SK-N-SH (cell line): ENCODE measurements around the gene AKAP9.

Experiments
- EZH2phosphoT487 ChIP-seq: fragments of 200-600 bp; sonication (generic); IDR thresholded peaks from 2 replicates; pipeline ENCODE4 v1.6.1; 2017; ENCODE audit warnings: low read depth, mixed run types, mild to moderate bottlenecking, antibody characterized with exemption, moderate library complexity, borderline replicate concordance
- NFIC ChIP-seq: IDR thresholded peaks from 2 replicates; pipeline ENCODE4 v1.4.0; 2012; ENCODE audit warnings: borderline replicate concordance
- REST ChIP-seq: IDR thresholded peaks from 2 replicates; pipeline ENCODE4 v1.6.1; 2012; ENCODE audit warnings: mild to moderate bottlenecking, low read depth, low read length, moderate library complexity
- TAF1 ChIP-seq: IDR thresholded peaks from 2 replicates; pipeline ENCODE4 v1.6.1; 2012; ENCODE audit warnings: low read depth, mild to moderate bottlenecking, low read length, moderate library complexity, borderline replicate concordance
- TEAD4 ChIP-seq: IDR thresholded peaks from 2 replicates; pipeline ENCODE4 v1.4.0; 2012; ENCODE audit warnings: mild to moderate bottlenecking, borderline replicate concordance; ENCODE audit not compliant: insufficient read depth
- TF ChIP-seq, protein P1 (sequence below): fragments of 200-600 bp; sonication (generic); IDR thresholded peaks from 2 replicates; pipeline ENCODE4 v1.6.1; 2017; ENCODE audit warnings: antibody characterized with exemption, mild to moderate bottlenecking, moderate library complexity

GRCh38 chr7:92044940-92045339 is 104.3 kb downstream of the AKAP9 start:
- TF ChIP-seq NFIC (no peak), TAF1 (no peak), TEAD4 (no peak), EZH2phosphoT487 (no peak), REST (no peak)
- TF ChIP-seq, protein P1, sequence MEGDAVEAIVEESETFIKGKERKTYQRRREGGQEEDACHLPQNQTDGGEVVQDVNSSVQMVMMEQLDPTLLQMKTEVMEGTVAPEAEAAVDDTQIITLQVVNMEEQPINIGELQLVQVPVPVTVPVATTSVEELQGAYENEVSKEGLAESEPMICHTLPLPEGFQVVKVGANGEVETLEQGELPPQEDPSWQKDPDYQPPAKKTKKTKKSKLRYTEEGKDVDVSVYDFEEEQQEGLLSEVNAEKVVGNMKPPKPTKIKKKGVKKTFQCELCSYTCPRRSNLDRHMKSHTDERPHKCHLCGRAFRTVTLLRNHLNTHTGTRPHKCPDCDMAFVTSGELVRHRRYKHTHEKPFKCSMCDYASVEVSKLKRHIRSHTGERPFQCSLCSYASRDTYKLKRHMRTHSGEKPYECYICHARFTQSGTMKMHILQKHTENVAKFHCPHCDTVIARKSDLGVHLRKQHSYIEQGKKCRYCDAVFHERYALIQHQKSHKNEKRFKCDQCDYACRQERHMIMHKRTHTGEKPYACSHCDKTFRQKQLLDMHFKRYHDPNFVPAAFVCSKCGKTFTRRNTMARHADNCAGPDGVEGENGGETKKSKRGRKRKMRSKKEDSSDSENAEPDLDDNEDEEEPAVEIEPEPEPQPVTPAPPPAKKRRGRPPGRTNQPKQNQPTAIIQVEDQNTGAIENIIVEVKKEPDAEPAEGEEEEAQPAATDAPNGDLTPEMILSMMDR = no peak
